ENCODE measurements around the gene NPFFR1.

GRCh38 chr10:70320751-70321150 lies 36.9 kb upstream of the NPFFR1 start:
- no peak for TF ChIP-seq EP300 (IDR thresholded peaks at IDR 0.05)
- TF ChIP-seq CTCF (IDR thresholded peaks at IDR 0.05): no peak

Data from esophagus muscularis mucosa (tissue), 3 donors.